Stimulated activated CD4-positive, alpha-beta T cell treated with anti-CD3 and anti-CD28 coated beads, Interleukin-2, amount 100 ng/mL, for 24 hours (primary cell): Measurements from ENCODE around the gene OR4A15.

Experiments
- DNase-seq, 2 donors: peaks; one replicate each; pipeline ENCODE4 v3.0.0-alpha.2; 2020

The OR4A15 gene

GRCh38 chr11:55367674-55368073 lies at the start of gene OR4A15:
OR4A15 (plus strand) TSS chr11:55367974; CDS start chr11:55367974, 0 bp downstream.
- DNase-seq, result no peak

GRCh38 chr11:55324500-55324899 lies 43.3 kb upstream of the OR4A15 start:
- DNase-seq, result no peak

GRCh38 chr11:55342901-55343300 lies 24.9 kb upstream of the OR4A15 start, which contains the start of gene OR4A16:
OR4A16 (plus strand) TSS chr11:55343201; CDS start chr11:55343201, 0 bp downstream.
- DNase-seq, result no peak

GRCh38 chr11:55345306-55345705 lies 22.5 kb upstream of the OR4A15 start:
- DNase-seq, result no peak

GRCh38 chr11:55349032-55349431 lies 18.7 kb upstream of the OR4A15 start:
- no peak for DNase-seq

GRCh38 chr11:55357560-55358184 lies 10.1 kb upstream of the OR4A15 start:
- DNase-seq, result no peak

GRCh38 chr11:55401011-55401410 lies 33.2 kb downstream of the OR4A15 start:
- no peak for DNase-seq
